Activated T-cell treated with anti-CD3 and anti-CD28 coated beads, Interleukin-2, amount 50 U/mL, for 24 hours (primary cell): Measurements from ENCODE around the gene BBS5.
A peak's percentile ranks its signal among the peaks of the same experiment; 100 is the strongest.
"Not testable (repeated sequence)": the region's sequence is repeated elsewhere in the genome, so short reads cannot be mapped to it uniquely, and the experiment has no call there.

ENCODE experiments used
- DNase-seq: peaks from one replicate; pipeline ENCODE4 v3.0.0-alpha.2; 2020
- H3K27ac Mint-ChIP-seq: 2 replicates; pipeline ENCODE4 v1.8.0; 2020; ENCODE audit warnings: mild to moderate bottlenecking, mixed read lengths
- H3K27me3 Mint-ChIP-seq: 2 replicates; pipeline ENCODE4 v1.8.0; 2020; ENCODE audit warnings: mixed read lengths
- H3K36me3 Mint-ChIP-seq: 2 replicates; pipeline ENCODE4 v1.8.0; 2020; ENCODE audit warnings: low read depth, mixed read lengths
- H3K4me1 Mint-ChIP-seq: 2 replicates; pipeline ENCODE4 v1.8.0; 2020; ENCODE audit warnings: low read depth, mixed read lengths
- H3K4me3 Mint-ChIP-seq: 2 replicates; pipeline ENCODE4 v1.8.0; 2020; ENCODE audit warnings: mild to moderate bottlenecking, moderate library complexity, mixed read lengths
- H3K9me3 Mint-ChIP-seq: 2 replicates; pipeline ENCODE4 v1.8.0; 2020; ENCODE audit warnings: mixed read lengths

BBS5 gene

GRCh38 chr2:169479257-169480078 is at the start of gene BBS5:
Gene BBS5 (plus strand): TSS chr2:169479494. CDS start chr2:169479554, 60 bp downstream.
- H3K36me3 Mint-ChIP-seq = peaks cover 11% of the 10 kb centered on the region
- H3K27ac Mint-ChIP-seq = peak within 1 kb of the TSS; percentile 77
- H3K4me3 Mint-ChIP-seq = peak within 1 kb of the TSS; percentile 88
- DNase-seq = peak; percentile 85
- H3K27me3 Mint-ChIP-seq = no peaks in the 10 kb centered on the region
- peaks cover 15% of the 10 kb centered on the region for H3K4me1 Mint-ChIP-seq
- no peaks in the 10 kb centered on the region for H3K9me3 Mint-ChIP-seq

- not testable (repeated sequence) for H3K27ac Mint-ChIP-seq, DNase-seq, H3K36me3 Mint-ChIP-seq, H3K4me3 Mint-ChIP-seq, H3K9me3 Mint-ChIP-seq, H3K4me1 Mint-ChIP-seq
- H3K27me3 Mint-ChIP-seq = peaks cover 41% of the 10 kb centered on the region
Observed at GRCh38 chr2:169431772-169432171, 47.5 kb upstream of the BBS5 start.

GRCh38 chr2:169434236-169434635 is 45.1 kb upstream of the BBS5 start:
- not testable (repeated sequence) for H3K9me3 Mint-ChIP-seq, H3K27ac Mint-ChIP-seq, H3K4me3 Mint-ChIP-seq, H3K36me3 Mint-ChIP-seq, DNase-seq, H3K4me1 Mint-ChIP-seq
- H3K27me3 Mint-ChIP-seq = peaks cover 45% of the 10 kb centered on the region

- H3K9me3 Mint-ChIP-seq = no peaks in the 10 kb centered on the region
Observed at GRCh38 chr2:169438466-169439072, 40.7 kb upstream of the BBS5 start.

GRCh38 chr2:169439900-169440299 is 39.4 kb upstream of the BBS5 start:
- Mint-ChIP-seq H3K9me3 (no peaks in the 10 kb centered on the region), H3K4me3 (no peak overlapping the region), H3K27ac (no peak overlapping the region), H3K36me3 (no peaks in the 10 kb centered on the region), H3K27me3 (peaks cover 32% of the 10 kb centered on the region), H3K4me1 (no peaks in the 10 kb centered on the region)
- DNase-seq = no peak

More at GRCh38 chr2:169438466-169439072, 40.7 kb upstream of the BBS5 start:
- Mint-ChIP-seq H3K27me3 (peaks cover 42% of the 10 kb centered on the region), H3K4me1 (no peaks in the 10 kb centered on the region), H3K36me3 (no peaks in the 10 kb centered on the region), H3K4me3 (no peak overlapping the region), H3K27ac (no peak overlapping the region)
- no peak for DNase-seq

GRCh38 chr2:169446452-169446851 is 32.8 kb upstream of the BBS5 start:
- Mint-ChIP-seq H3K27me3 (peaks cover 3% of the 10 kb centered on the region), H3K4me3 (no peak overlapping the region), H3K36me3 (no peaks in the 10 kb centered on the region), H3K4me1 (no peaks in the 10 kb centered on the region), H3K27ac (no peak overlapping the region), H3K9me3 (no peaks in the 10 kb centered on the region)
- DNase-seq = no peak

GRCh38 chr2:169448316-169448715 is 31.0 kb upstream of the BBS5 start:
- Mint-ChIP-seq H3K36me3 (no peaks in the 10 kb centered on the region), H3K9me3 (no peaks in the 10 kb centered on the region), H3K4me3 (no peak overlapping the region)

GRCh38 chr2:169448865-169449264 is 30.4 kb upstream of the BBS5 start:
- Mint-ChIP-seq H3K9me3 (no peaks in the 10 kb centered on the region), H3K4me1 (no peaks in the 10 kb centered on the region), H3K36me3 (no peaks in the 10 kb centered on the region), H3K27me3 (peaks cover 5% of the 10 kb centered on the region), H3K27ac (no peak overlapping the region), H3K4me3 (no peak overlapping the region)
- no peak for DNase-seq

More at GRCh38 chr2:169448316-169448715, 31.0 kb upstream of the BBS5 start:
- Mint-ChIP-seq H3K27me3 (no peaks in the 10 kb centered on the region), H3K27ac (no peak overlapping the region), H3K4me1 (no peaks in the 10 kb centered on the region)
- DNase-seq = no peak

- H3K27me3 Mint-ChIP-seq = peaks cover 5% of the 10 kb centered on the region
- H3K4me1 Mint-ChIP-seq = no peaks in the 10 kb centered on the region
- DNase-seq = no peak
- no peak overlapping the region for H3K4me3 Mint-ChIP-seq
- no peaks in the 10 kb centered on the region for H3K36me3 Mint-ChIP-seq
- H3K9me3 Mint-ChIP-seq = no peaks in the 10 kb centered on the region
- no peak overlapping the region for H3K27ac Mint-ChIP-seq
Observed at GRCh38 chr2:169452080-169452479, 27.2 kb upstream of the BBS5 start.

- not testable (repeated sequence) for DNase-seq, H3K4me1 Mint-ChIP-seq, H3K4me3 Mint-ChIP-seq, H3K27ac Mint-ChIP-seq, H3K27me3 Mint-ChIP-seq, H3K36me3 Mint-ChIP-seq, H3K9me3 Mint-ChIP-seq
Observed at GRCh38 chr2:169453044-169453443, 26.2 kb upstream of the BBS5 start.

- Mint-ChIP-seq H3K36me3 (no peaks in the 10 kb centered on the region), H3K27me3 (no peaks in the 10 kb centered on the region), H3K27ac (no peak overlapping the region), H3K4me3 (no peak overlapping the region), H3K4me1 (no peaks in the 10 kb centered on the region), H3K9me3 (no peaks in the 10 kb centered on the region)
- DNase-seq = no peak
Observed at GRCh38 chr2:169461143-169461542, 18.2 kb upstream of the BBS5 start.

GRCh38 chr2:169462896-169463695 is 16.2 kb upstream of the BBS5 start:
- H3K27ac Mint-ChIP-seq = no peak overlapping the region
- no peak for DNase-seq
- no peaks in the 10 kb centered on the region for H3K9me3 Mint-ChIP-seq
- H3K36me3 Mint-ChIP-seq = no peaks in the 10 kb centered on the region
- no peak overlapping the region for H3K4me3 Mint-ChIP-seq
- H3K27me3 Mint-ChIP-seq = no peaks in the 10 kb centered on the region
- H3K4me1 Mint-ChIP-seq = no peaks in the 10 kb centered on the region

- Mint-ChIP-seq H3K9me3 (no peaks in the 10 kb centered on the region), H3K4me3 (no peak overlapping the region), H3K36me3 (no peaks in the 10 kb centered on the region), H3K27me3 (no peaks in the 10 kb centered on the region), H3K27ac (no peak overlapping the region), H3K4me1 (no peaks in the 10 kb centered on the region)
- no peak for DNase-seq
Observed at GRCh38 chr2:169464466-169464865, 14.8 kb upstream of the BBS5 start.

GRCh38 chr2:169464882-169465281 is 14.4 kb upstream of the BBS5 start:
- H3K36me3 Mint-ChIP-seq = no peaks in the 10 kb centered on the region
- DNase-seq = no peak
- H3K27ac Mint-ChIP-seq = no peak overlapping the region
- no peaks in the 10 kb centered on the region for H3K9me3 Mint-ChIP-seq
- H3K27me3 Mint-ChIP-seq = no peaks in the 10 kb centered on the region
- H3K4me1 Mint-ChIP-seq = no peaks in the 10 kb centered on the region
- no peak overlapping the region for H3K4me3 Mint-ChIP-seq

- H3K27me3 Mint-ChIP-seq = no peaks in the 10 kb centered on the region
- no peaks in the 10 kb centered on the region for H3K9me3 Mint-ChIP-seq
- H3K4me3 Mint-ChIP-seq = no peak overlapping the region
- no peaks in the 10 kb centered on the region for H3K4me1 Mint-ChIP-seq
- H3K36me3 Mint-ChIP-seq = no peaks in the 10 kb centered on the region
- no peak for DNase-seq
- no peak overlapping the region for H3K27ac Mint-ChIP-seq
Observed at GRCh38 chr2:169468841-169469240, 10.5 kb upstream of the BBS5 start.
